Thoracic aorta (tissue), 2 donors: Measurements from ENCODE around the gene ESYT3. TPM values are rescaled to one million over a fixed set of nuclear protein-coding genes. Genes with fewer than 3 reads are reported as not detected.

Source experiments
- ATAC-seq: fragments of 150-250 bp; one replicate; pipeline ENCODE4 v1.8.0; 2017; ENCODE audit warnings: low read depth; ENCODE audit not compliant: insufficient number of reproducible peaks, low FRiP score
- DNase-seq: peaks from one replicate; pipeline ENCODE4 v3.0.0-alpha.2; 2020; ENCODE audit warnings: low spot score
- H3K27ac ChIP-seq, 2 donors: fragments of 200-600 bp; sonication (generic); 1 replicate in 1 of 2; 2 replicates in 1 of 2; pipeline ENCODE4 v1.5.1; 2016; ENCODE audit warnings: mild to moderate bottlenecking in 2 of 2, moderate library complexity in 2 of 2
- H3K27me3 ChIP-seq: fragments of 200-600 bp; sonication (generic); replicated peaks from 2 replicates; pipeline ENCODE4 v1.6.0; 2016; ENCODE audit warnings: mild to moderate bottlenecking; ENCODE audit not compliant: insufficient read depth
- H3K36me3 ChIP-seq: fragments of 200-600 bp; sonication (generic); one replicate; pipeline ENCODE4 v1.5.1; 2016
- H3K4me1 ChIP-seq, 2 donors: fragments of 200-600 bp; sonication (generic); 1 replicate in 1 of 2; 2 replicates in 1 of 2; pipeline versions ENCODE4 v1.5.1 to v1.6.0; 2016; ENCODE audit warnings: low read depth in 2 of 2, mild to moderate bottlenecking in 1 of 2; ENCODE audit not compliant: control insufficient read depth in 1 of 2
- H3K4me3 ChIP-seq: fragments of 200-600 bp; sonication (generic); 2 replicates; pipeline ENCODE4 v1.5.1; 2016; ENCODE audit warnings: mild to moderate bottlenecking
- H3K9me3 ChIP-seq: fragments of 200-600 bp; sonication (generic); 2 replicates; pipeline ENCODE4 v1.5.1; 2016
- total RNA-seq, 2 donors: library from RNA; depleted of rRNA; stranded (reverse); fragments of >200 nt; gene quantifications; one replicate each; pipeline versions ENCODE4 v1.1.0 to v1.2.3, GENCODE V29; 2016
- TF ChIP-seq, protein P1 (sequence below): fragments of 200-600 bp; sonication (generic); IDR thresholded peaks from one replicate; pipeline ENCODE4 v1.5.1; 2019; ENCODE audit warnings: antibody characterized with exemption

Gene ESYT3
- total RNA-seq, 2 donors from 2014 or later, result 1.9 to 7.1 TPM

DNA sequence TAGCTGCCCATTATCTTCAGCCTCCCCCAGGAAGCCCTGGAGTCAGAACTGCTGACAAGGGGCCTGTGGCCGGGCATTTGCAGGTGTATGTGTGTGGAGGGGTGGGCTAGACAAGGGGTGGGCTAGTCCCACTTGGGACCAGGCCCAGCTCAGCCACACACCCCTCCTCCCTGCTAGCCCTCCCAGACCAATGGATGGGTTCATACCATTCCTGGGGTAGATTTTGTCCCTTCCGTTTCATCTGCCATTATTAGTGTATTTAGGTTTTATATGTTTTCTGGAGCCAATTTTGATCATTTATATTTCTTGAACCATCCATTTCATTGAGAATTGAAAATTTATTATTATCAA is 43.9 kb upstream of the ESYT3 start:
- Histone ChIP-seq H3K4me3 (no peak overlapping the region), H3K9me3 (no peaks in the 10 kb centered on the region), H3K27ac (peak overlapping the region in 1 of 2 donors; percentile 46), H3K27me3 (no peaks in the 10 kb centered on the region), H3K4me1 (peaks cover 17 to 32% of the 10 kb centered on the region in 2 donors), H3K36me3 (no peaks in the 10 kb centered on the region)
- ATAC-seq, result no peak
- TF ChIP-seq, protein P1, sequence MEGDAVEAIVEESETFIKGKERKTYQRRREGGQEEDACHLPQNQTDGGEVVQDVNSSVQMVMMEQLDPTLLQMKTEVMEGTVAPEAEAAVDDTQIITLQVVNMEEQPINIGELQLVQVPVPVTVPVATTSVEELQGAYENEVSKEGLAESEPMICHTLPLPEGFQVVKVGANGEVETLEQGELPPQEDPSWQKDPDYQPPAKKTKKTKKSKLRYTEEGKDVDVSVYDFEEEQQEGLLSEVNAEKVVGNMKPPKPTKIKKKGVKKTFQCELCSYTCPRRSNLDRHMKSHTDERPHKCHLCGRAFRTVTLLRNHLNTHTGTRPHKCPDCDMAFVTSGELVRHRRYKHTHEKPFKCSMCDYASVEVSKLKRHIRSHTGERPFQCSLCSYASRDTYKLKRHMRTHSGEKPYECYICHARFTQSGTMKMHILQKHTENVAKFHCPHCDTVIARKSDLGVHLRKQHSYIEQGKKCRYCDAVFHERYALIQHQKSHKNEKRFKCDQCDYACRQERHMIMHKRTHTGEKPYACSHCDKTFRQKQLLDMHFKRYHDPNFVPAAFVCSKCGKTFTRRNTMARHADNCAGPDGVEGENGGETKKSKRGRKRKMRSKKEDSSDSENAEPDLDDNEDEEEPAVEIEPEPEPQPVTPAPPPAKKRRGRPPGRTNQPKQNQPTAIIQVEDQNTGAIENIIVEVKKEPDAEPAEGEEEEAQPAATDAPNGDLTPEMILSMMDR, result no peak
- no peak for DNase-seq

DNA sequence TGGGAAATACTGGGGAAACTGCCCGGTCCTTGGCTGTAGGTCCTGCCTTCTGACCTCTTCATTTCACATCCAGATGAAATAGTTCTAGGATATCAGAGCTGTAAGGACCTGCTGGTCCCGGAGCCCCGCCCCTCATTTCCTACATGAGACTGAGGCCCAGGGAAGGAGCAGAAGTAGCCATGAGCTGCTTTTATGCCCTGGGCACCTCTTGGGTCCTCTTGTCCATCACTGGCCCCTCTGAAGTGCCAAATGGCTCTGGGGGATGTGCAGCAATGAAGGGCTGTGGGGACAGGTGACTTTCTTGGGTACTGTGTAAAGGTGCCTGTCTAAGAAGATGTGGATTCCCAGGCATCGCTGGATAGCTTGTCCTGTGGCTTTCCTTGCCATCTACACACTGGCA is 40.3 kb upstream of the ESYT3 start:
- no peaks in the 10 kb centered on the region for H3K36me3 ChIP-seq
- H3K27ac ChIP-seq, result no peak overlapping the region
- peaks cover 15 to 35% of the 10 kb centered on the region in 2 donors for H3K4me1 ChIP-seq
- DNase-seq (no peak), ATAC-seq (no peak)
- no peaks in the 10 kb centered on the region for H3K9me3 ChIP-seq
- TF ChIP-seq, protein P1, result no peak
- H3K27me3 ChIP-seq, result no peaks in the 10 kb centered on the region
- H3K4me3 ChIP-seq, result no peak overlapping the region

DNA sequence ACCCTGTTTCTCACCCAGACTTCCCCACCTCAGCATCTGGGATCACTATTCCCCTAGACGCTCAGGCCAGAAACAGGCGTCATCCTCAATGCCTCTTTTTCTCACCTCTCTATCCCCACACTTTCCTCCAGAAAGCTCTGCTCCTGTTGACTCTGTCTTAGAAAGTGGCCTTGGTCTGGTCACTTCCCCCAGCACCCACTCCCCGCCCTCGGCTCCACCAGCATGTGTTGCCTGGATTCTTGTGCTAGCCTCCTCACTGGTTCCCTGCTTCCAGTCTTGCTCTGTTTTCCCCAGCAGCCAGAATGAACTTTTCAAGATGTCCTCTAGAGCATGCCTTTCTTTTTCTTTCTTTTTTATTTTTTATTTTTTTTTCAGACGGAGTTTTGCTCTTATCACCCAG is 39.7 kb upstream of the ESYT3 start:
- no peak for DNase-seq
- no peaks in the 10 kb centered on the region for H3K9me3 ChIP-seq
- TF ChIP-seq, protein P1, result no peak
- H3K27me3 ChIP-seq, result no peaks in the 10 kb centered on the region
- H3K4me3 ChIP-seq, result no peak overlapping the region
- ATAC-seq, result no peak
- H3K36me3 ChIP-seq, result no peaks in the 10 kb centered on the region
- H3K4me1 ChIP-seq, result peaks cover 10 to 29% of the 10 kb centered on the region in 2 donors
- no peak overlapping the region for H3K27ac ChIP-seq

DNA sequence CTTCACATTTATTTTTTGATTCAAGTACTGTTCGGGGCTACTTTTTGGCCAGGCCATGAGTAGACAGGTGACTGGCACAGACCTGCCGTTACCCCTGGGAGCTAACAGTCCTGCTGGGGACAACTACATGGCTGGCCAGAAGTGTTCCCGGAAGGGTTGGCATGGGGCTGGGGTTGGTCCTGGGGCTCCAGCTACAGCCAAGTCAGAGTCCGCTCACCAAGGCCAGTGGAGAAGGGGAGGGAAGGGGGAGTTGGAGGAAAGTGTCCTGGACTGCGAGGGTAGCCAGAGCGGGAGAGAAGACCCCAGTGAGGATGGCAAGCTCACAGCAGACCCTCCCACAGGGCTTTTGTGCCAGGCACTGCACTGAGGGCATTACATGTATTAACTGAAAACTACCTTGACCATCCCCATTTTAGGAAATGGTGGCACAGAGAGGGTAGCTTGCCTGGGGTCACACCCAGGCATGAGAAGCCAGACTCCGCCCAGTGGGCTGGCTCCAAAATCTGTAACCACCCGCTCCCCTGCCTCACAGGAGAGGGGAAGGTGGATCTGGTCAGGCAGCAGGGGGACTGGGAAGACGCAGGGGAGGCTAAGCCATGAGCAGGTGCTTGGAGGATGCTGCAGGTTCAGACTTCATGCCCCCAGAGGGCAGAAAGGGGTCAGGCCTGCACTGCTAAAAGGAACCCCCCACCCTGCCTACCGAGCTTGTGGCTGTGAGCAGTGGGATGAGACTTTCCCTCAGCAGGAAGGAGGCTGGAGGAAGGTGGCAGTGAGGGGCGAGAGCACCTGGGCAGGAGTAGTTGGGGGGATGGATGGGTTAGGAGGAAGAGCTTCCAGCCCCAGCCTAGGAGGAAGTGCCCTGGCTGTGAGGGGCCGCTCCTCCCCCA is 38.3 kb upstream of the ESYT3 start:
- TF ChIP-seq, protein P1, result no peak
- Histone ChIP-seq H3K27me3 (no peaks in the 10 kb centered on the region), H3K4me1 (peaks cover 0 to 15% of the 10 kb centered on the region in 2 donors), H3K4me3 (no peak overlapping the region), H3K27ac (no peak overlapping the region), H3K36me3 (peaks cover under 1% of the 10 kb centered on the region), H3K9me3 (no peaks in the 10 kb centered on the region)
- ATAC-seq (no peak), DNase-seq (no peak)

DNA sequence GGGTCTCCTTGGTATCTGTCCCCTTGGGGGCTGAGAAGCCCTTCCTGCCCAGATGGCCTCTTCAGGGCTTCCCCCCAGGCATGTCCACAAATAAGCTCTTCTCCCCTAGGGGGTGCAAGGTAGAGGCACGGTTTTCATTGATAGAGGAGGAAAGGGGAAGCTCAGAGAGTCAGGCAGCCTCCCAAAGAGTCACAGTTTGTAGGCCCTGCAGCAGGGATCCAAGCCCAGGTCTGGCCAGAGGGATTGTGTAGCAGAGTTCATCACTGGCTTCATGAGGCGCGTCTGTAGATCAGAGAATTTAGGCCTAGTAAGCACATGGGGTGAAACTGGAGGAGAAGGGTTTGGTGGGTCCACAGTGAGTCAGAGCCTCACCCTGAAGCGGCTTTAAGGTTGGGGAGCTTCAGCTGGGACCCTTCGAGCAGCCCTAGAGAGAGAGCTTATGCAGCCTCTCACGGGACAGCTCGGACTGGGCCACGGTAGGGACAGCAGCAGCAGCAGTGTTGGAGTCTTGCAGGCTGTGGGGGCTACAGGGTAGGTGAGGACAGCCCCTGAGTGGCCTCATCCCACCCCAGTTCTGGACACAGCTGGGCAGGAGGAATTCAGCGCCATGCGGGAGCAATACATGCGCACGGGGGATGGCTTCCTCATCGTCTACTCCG is 37.5 kb upstream of the ESYT3 start:
- TF ChIP-seq, protein P1, result no peak
- Histone ChIP-seq H3K4me3 (no peak overlapping the region), H3K36me3 (peaks cover 7% of the 10 kb centered on the region), H3K9me3 (no peaks in the 10 kb centered on the region), H3K27me3 (no peaks in the 10 kb centered on the region), H3K27ac (no peak overlapping the region), H3K4me1 (peaks cover 0 to 14% of the 10 kb centered on the region in 2 donors)
- ATAC-seq (no peak), DNase-seq (no peak)
